Cerebellar nuclear complex (tissue), 1 donor: Measurements from ENCODE around the gene RAP2C.

Experiments
- DNase-seq, 2 experiments: peaks; one replicate each; lab custom pipeline; 2025; lab: John Stamatoyannopoulos, UW

The RAP2C gene

GRCh38 chrX:132219343-132219768 is at the start of gene RAP2C:
Gene RAP2C (minus strand): TSS chrX:132219447. CDS start chrX:132217268, 2,179 bp downstream.
- no peak for DNase-seq

- no peak for DNase-seq
Measured at GRCh38 chrX:132267392-132267791, 48.1 kb upstream of the RAP2C start.

DNA sequence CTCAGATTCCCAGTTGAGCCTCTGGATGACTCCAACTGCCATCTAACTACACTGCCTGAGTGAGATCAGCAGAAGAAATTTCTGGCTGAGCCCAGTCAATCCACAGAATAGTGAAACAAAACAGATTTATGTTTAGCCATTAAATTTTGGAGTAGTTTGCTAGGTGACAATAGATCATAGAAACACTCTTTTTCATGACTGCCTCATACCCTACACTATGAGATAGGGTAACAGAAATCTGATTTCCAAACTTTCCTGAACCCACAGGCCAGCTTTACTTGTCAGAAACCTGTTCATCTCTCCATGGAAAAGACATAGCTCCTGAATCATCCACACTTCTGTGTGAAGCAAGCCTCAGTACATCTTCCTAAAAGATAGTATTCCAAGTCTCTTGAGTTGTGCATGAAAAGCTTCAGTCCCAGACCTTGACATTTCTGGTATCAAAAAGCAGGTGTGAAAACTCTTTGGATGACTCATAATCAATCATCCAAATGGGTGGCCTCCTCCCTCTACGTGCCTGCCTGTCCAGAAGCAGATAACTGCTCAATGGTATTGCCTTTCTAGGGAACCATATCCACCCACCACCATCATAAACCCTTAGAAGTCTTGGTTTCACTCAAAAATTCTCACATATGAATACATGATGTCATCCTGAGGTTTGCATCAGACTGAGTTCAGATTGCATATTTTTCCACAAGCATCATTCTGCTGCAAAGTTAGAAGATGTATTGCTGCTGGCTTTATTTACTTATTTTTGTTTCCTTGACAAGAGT is 47.5 kb upstream of the RAP2C start:
- no peak for DNase-seq

- DNase-seq = no peak
Measured at GRCh38 chrX:132263127-132263526, 43.9 kb upstream of the RAP2C start.

GRCh38 chrX:132258509-132258908 is 39.3 kb upstream of the RAP2C start:
- no peak for DNase-seq

- DNase-seq = no peak
Measured at GRCh38 chrX:132257116-132257515, 37.9 kb upstream of the RAP2C start.

- no peak for DNase-seq
Measured at GRCh38 chrX:132236121-132236520, 16.9 kb upstream of the RAP2C start.

- DNase-seq = no peak
Measured at GRCh38 chrX:132235488-132235887, 16.2 kb upstream of the RAP2C start.

- DNase-seq = no peak
Measured at GRCh38 chrX:132231587-132231986, 12.3 kb upstream of the RAP2C start.

DNA sequence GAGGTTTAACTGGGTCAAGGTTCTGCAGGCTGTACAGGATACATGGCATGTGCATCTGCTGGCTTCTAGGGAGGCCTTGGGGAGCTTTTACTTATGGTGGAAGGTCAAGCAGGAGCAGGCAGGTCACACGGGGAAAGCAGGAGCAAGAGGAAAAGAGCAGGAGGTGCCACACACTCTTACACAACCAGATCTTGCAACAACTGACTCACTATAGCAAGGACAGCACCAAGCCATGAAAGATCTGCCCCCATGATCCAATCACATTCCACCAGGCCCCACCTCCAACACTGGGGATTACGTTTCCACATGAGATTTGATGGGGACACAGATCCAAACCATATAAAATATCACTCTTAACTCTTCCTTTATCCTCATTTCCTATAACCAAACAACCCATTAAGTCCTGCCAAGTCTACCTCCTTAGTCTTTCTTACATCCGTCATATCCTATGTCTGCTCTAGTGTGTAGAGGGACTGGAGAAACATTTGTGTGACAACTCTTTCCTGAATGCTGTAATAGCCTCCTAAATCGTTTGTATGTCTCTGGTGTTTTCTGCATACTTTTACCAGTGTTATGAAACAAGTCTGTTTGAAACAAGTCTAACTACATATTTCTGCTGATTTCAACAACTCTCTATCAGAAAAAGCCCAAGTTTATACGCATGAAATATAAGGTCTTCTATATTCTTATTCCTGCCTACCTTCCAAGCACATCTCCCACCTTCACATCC is 8.3 kb upstream of the RAP2C start:
- DNase-seq = no peak

DNA sequence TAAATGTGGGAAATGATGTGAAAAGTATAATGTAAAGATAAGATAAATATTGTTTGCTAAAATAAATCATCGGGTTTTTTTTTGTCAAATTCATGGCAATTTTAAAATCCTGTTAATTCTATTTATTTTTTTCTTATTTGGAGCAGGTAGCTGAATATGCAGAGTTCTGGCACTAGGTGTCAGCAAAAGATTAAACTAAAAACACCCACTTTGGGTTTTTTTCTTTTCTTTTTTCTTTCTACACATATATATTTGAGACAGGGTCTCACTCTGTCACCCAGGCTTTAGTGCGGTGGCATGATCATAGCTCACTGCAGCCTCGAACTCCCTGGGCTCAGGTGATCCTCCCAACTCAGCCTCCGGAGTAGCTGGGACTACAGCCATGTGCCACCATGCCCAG is 6.9 kb upstream of the RAP2C start:
- DNase-seq = no peak

- DNase-seq = no peak
Measured at GRCh38 chrX:132218100-132218812, 991 bp downstream of the RAP2C start.

DNA sequence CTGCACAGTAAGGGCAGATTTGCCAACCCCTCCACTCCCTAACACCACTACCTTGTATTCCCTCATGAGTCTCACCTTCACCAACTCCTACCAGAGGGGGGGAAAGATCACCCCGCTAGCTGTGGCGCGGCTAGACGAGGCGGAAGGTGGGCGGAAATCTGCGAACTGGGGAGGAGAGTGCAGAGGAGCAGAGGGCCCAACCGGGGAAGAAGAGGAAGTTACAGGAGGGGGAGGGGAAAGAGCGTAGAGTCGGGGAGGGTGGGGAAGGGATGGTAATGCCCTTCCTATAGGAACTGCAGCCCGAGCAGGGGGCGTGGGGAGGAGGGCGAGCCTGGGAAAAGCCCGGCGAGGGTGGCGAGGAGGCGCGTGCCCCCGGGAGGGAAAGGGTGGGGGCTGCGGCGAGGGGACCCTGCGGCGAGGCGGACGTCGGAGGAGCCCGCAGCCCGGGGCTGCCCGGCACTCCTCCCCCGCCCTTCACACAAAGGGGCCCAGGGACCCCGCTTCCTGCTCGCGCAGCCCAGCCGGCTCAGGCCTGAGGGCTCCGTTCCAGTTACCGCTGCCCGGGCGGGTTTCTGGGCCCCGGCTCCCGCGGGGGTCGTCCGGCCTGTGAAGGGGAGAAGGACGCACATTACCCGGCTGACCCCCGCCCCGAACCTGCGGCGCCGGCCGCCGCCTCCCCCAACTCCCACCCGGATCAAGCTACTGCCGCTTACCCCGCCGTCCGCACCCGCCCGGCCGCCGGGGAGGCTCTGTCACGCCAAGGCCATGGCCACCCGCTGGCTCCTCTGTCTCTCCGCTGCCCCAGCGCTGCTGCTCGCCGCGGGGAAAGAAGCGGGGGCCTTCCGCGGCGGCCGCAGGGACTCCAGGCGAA is 1.8 kb downstream of the RAP2C start:
- no peak for DNase-seq

- no peak for DNase-seq
Measured at GRCh38 chrX:132216806-132217202, 2.4 kb downstream of the RAP2C start.

DNA sequence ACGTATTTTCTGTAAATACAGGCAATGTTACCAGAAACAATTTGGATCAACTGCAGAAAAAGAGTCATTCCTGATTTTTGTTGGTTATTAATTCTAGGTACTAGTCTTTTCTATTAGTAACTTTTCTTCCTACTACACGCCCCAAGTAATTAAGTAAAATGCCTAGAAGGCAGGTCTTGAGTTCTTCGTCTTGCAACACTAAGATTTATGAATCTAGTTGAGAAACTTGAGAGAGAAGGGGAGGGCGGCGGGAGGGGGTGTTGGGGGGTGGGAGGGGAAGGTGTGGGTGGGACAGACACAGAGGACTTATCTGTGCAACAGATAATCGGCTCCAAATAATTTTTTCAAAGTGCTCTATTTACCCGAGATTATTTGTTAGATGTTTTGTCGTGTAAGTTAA is 3.0 kb downstream of the RAP2C start:
- no peak for DNase-seq

- no peak for DNase-seq
Measured at GRCh38 chrX:132214518-132214917, 4.7 kb downstream of the RAP2C start.

DNA sequence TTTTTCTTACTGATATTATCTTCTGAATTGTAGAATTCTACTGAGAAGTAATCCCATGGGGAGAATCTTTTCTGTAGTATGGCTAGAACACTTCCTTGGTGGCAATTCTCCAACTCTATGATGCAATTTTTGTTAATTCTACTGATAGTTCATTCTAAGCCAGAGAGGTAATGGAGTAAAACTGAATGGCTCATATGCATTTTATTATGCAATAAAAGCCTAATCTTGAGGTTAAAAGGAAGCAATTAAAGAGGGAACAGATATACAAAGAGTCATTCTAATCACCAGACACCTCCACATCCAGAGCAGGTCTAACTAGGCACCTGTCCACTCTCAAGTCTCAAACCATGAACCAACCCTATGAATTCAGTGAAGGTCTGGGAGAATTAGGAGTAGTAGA is 9.7 kb downstream of the RAP2C start:
- DNase-seq = no peak

- DNase-seq = no peak
Measured at GRCh38 chrX:132208422-132208821, 10.8 kb downstream of the RAP2C start.

DNA sequence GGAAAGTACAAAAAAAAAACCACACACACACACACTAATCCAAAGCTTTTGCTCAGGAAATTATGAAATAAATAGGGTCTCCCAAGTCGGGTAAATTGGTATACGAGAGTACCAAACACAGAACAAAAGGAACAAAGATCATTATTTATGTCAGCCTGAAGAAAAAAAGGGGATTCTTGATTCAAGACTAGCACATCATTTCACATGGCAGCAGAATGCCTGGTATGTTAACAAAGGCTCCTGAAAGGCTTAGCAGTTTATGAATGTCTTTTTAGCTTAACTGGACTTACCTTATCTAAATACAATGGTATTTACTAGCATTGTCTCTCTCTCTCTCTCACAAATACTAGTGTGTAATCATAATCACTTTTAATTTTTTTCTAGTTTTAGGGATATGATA is 11.3 kb downstream of the RAP2C start:
- DNase-seq = no peak

DNA sequence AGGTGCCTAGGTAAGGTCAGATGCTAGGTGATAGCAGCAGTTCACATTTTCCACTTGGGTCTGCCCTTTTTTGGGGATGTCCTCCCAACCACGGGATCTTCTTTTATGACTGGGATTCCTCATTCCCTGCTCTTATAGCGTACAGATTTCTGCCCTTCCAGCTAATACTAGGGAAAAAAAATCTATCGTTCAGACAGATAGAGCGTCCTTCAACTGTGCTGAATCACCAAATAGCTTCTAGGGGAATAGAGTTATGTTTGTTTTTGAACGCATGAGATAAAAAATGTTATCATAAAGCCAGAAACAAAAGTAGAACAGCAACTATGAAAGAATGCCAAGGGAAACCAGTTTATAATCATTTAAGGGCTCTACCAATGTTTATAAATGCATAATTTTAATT is 13.0 kb downstream of the RAP2C start:
- no peak for DNase-seq

DNA sequence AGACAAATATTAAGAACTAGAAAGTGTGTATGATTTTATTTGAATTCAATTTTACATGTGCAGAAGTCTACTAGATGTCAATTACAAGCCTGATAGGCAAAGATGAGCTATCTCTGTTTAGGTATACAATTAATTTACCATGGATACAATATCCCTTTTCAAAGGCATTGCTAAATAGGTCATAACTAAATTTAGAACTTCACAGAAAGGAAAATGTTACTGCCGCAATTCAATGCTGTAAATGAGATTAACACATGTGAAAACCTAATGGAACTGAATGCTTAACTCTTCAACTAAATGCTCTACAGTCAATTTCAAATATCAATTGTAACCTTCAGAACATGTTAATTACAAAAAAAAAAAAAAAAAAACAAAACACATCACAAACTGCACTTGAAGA is 14.6 kb downstream of the RAP2C start:
- DNase-seq = no peak

DNA sequence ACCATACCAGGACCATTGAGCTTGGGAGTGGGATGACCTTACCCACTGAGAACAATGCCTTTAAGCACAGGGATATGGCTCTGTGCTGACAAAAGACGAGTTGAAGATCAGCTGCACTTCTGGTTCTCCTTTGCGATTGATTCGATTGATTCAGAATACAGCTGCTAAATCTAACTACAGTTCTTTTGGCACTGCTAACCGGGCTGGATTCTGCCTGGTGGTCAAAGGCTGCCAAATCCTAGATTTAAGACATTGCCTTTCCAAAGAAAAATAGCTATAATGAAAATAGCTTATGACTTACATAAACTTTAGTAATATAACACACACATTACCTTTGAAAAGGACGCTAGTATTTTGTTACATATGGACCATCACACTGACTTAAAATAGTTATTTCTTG is 18.3 kb downstream of the RAP2C start:
- no peak for DNase-seq
